PC-3 (cell line): Measurements from ENCODE around the gene TC2N. TPM values are rescaled to one million over a fixed set of nuclear protein-coding genes. Genes with fewer than 3 reads are reported as not detected.

Source experiments
- ATAC-seq: fragments of 200-7000 bp; cut with Tn5 transposase; 2 replicates; pipeline ENCODE4 v1.9.1; 2020; ENCODE audit warnings: mild to moderate bottlenecking, moderate library complexity
- BruUV-seq: library from RNA; stranded (reverse); fragments of 400-500 nt; replicated peaks from 2 replicates; lab custom pipeline; 2021; lab: Mats Ljungman, UMichigan
- CTCF ChIA-PET: fragments of 300-600 bp; sonication (Branson Sonifier 250); formaldehyde crosslinking; loops from one replicate; lab custom pipeline; 2022; ENCODE audit warnings: antibody characterized with exemption; lab: Charles Lee
- POLR2A ChIA-PET: fragments of 300-600 bp; sonication (Branson Sonifier 250); formaldehyde crosslinking; loops from one replicate; lab custom pipeline; 2022; ENCODE audit warnings: antibody characterized with exemption; ENCODE audit not compliant: unreplicated experiment; lab: Charles Lee
- DNase-seq: peaks from one replicate; pipeline ENCODE4 v3.0.0-alpha.2; 2015
- H2AFZ ChIP-seq: fragments of 300-600 bp; sonication (generic); 2 replicates; pipeline ENCODE4 v1.6.0; 2016; ENCODE audit warnings: antibody characterized with exemption, low read length
- H3F3A ChIP-seq: fragments of 300-600 bp; sonication (generic); one replicate; pipeline ENCODE4 v1.6.0; 2017; ENCODE audit warnings: antibody characterized with exemption, low read length, control low read depth, mild to moderate bottlenecking; ENCODE audit not compliant: unreplicated experiment
- H3K27ac ChIP-seq: fragments of 300-600 bp; sonication (generic); 2 replicates; pipeline ENCODE4 v1.5.1; 2016; ENCODE audit warnings: mild to moderate bottlenecking, low read length
- H3K27me3 ChIP-seq: fragments of 300-600 bp; sonication (generic); 2 replicates; pipeline ENCODE4 v1.6.1; 2016; ENCODE audit warnings: low read length, mixed read lengths
- H3K36me3 ChIP-seq: fragments of 300-600 bp; sonication (generic); 2 replicates; pipeline ENCODE4 v1.6.1; 2016; ENCODE audit warnings: low read depth, mixed run types, low read length, mixed read lengths
- H3K4me1 ChIP-seq: fragments of 300-600 bp; sonication (generic); 2 replicates; pipeline ENCODE4 v1.5.1; 2016; ENCODE audit warnings: low read length; ENCODE audit not compliant: insufficient read depth
- H3K4me2 ChIP-seq: fragments of 300-600 bp; sonication (generic); 2 replicates; pipeline ENCODE4 v1.6.0; 2016; ENCODE audit warnings: low read length
- H3K4me3 ChIP-seq: fragments of 300-600 bp; sonication (generic); 2 replicates; pipeline ENCODE4 v1.5.1; 2016; ENCODE audit warnings: mild to moderate bottlenecking, low read length, mixed read lengths
- H3K79me2 ChIP-seq: fragments of 300-600 bp; sonication (generic); 2 replicates; pipeline ENCODE4 v1.6.1; 2017; ENCODE audit warnings: low read length, mixed read lengths
- H3K9ac ChIP-seq: fragments of 300-600 bp; sonication (generic); 2 replicates; pipeline ENCODE4 v1.6.0; 2016; ENCODE audit warnings: mild to moderate bottlenecking, low read length
- H3K9me2 ChIP-seq: fragments of 300-600 bp; sonication (generic); replicated peaks from 2 replicates; pipeline ENCODE4 v1.6.1; 2016; ENCODE audit warnings: mixed run types, low read length, mixed read lengths
- H3K9me3 ChIP-seq: fragments of 300-600 bp; sonication (generic); 2 replicates; pipeline ENCODE4 v1.6.1; 2016; ENCODE audit warnings: low read length, mixed read lengths
- H4K20me1 ChIP-seq: fragments of 300-600 bp; sonication (generic); 2 replicates; pipeline ENCODE4 v1.6.1; 2016; ENCODE audit warnings: low read length, mixed read lengths
- EZH2 ChIP-seq: fragments of 300-600 bp; sonication (generic); IDR thresholded peaks from one replicate; pipeline ENCODE4 v1.6.1; 2017; ENCODE audit warnings: antibody characterized with exemption, mild to moderate bottlenecking, low read length; ENCODE audit not compliant: unreplicated experiment
- EZH2phosphoT487 ChIP-seq: fragments of 300-600 bp; sonication (generic); IDR thresholded peaks from 2 replicates; pipeline ENCODE4 v1.6.1; 2018; ENCODE audit warnings: mild to moderate bottlenecking, antibody characterized with exemption, low read length, borderline replicate concordance
- intact Hi-C: fragments of 100-400 bp; cut with micrococcal nuclease; formaldehyde crosslinking; loops from 2 replicates; pipeline ENCODE4 v1.9.0; 2023
- total RNA-seq: library from RNA; depleted of rRNA; stranded (reverse); fragments of >200 nt; gene quantifications from 2 replicates; pipeline ENCODE4 v1.2.3, GENCODE V29; 2014
- TF ChIP-seq, protein P1 (sequence below): fragments of 300-600 bp; sonication (generic); conservative IDR thresholded peaks from 2 replicates; pipeline ENCODE4 v1.5.1; 2017; ENCODE audit warnings: antibody characterized with exemption, low read depth, mild to moderate bottlenecking, low read length

Gene TC2N
- total RNA-seq, 1 experiment from 2014 or later: 6.2 TPM

DNA sequence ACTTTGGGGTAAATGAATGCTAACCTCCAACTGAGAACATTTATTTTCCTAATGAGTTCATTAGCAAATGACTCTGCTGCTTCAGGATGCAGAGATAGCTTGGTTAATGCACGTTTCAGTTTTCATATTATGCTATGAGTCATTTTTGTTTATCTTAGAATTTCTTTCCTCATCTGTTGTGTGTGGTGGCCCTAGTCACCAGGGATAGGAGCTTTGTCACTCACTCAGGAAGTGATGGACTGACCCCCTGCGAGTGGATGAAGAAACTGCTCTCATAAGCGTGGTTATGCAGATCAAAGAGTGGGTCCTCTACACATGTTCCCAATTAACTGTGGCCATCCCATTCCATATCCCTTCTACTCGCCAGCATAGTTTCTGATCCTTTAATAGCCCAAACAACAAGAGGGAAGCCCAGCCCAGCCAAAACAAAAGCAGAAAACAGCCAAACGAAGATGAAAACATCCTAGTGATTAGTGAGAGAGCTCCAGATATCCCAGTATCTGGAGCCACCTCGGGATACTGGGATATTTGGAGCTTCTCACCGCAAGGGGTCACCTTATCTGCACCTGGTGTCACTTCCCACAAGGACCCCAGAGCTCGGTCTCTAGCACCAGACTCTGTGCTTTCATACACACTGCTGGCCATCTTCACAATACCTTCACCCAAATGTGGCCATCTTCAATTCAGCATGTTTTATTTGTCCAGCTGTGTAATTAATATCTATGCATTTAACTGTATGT, 8.6 kb downstream of the TC2N start:
- peak; percentile 63 for DNase-seq
- TF ChIP-seq EZH2: no peak
- TF ChIP-seq, protein P1, sequence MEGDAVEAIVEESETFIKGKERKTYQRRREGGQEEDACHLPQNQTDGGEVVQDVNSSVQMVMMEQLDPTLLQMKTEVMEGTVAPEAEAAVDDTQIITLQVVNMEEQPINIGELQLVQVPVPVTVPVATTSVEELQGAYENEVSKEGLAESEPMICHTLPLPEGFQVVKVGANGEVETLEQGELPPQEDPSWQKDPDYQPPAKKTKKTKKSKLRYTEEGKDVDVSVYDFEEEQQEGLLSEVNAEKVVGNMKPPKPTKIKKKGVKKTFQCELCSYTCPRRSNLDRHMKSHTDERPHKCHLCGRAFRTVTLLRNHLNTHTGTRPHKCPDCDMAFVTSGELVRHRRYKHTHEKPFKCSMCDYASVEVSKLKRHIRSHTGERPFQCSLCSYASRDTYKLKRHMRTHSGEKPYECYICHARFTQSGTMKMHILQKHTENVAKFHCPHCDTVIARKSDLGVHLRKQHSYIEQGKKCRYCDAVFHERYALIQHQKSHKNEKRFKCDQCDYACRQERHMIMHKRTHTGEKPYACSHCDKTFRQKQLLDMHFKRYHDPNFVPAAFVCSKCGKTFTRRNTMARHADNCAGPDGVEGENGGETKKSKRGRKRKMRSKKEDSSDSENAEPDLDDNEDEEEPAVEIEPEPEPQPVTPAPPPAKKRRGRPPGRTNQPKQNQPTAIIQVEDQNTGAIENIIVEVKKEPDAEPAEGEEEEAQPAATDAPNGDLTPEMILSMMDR: peak; percentile 54

GRCh38 chr14:91857614-91858013, 9.7 kb downstream of the TC2N start:
- CTCF ChIA-PET: no interaction called here
- H3K9me3 ChIP-seq: no peaks in the 10 kb centered on the region
- no peak overlapping the region for H3K4me3 ChIP-seq
- H3F3A ChIP-seq: no peaks in the 10 kb centered on the region
- H3K27me3 ChIP-seq: peaks cover 33% of the 10 kb centered on the region; the same call in 1 of the 2 replicates
- H2AFZ ChIP-seq: no peak overlapping the region
- H3K79me2 ChIP-seq: no peaks in the 10 kb centered on the region
- H3K9ac ChIP-seq: no peak overlapping the region
- POLR2A ChIA-PET: no interaction called here
- no peak for ATAC-seq
- no peak for DNase-seq
- H3K9me2 ChIP-seq: no peaks in the 10 kb centered on the region
- no peak overlapping the region for H3K4me2 ChIP-seq
- peaks cover 3% of the 10 kb centered on the region; the same call in 1 of the 2 replicates for H3K4me1 ChIP-seq
- no peaks in the 10 kb centered on the region for H4K20me1 ChIP-seq
- no peaks in the 10 kb centered on the region for H3K36me3 ChIP-seq
- intact Hi-C loops: no loop called here
- no TSS peak for BruUV-seq
- H3K27ac ChIP-seq: no peak overlapping the region
- TF ChIP-seq EZH2 (no peak), EZH2phosphoT487 (no peak)
- TF ChIP-seq, protein P1: no peak

More for the DNA sequence above, 8.6 kb downstream of the TC2N start:
- Histone ChIP-seq H3F3A (no peaks in the 10 kb centered on the region), H3K4me3 (no peak overlapping the region), H3K9ac (no peak overlapping the region), H3K27me3 (peaks cover 29% of the 10 kb centered on the region; the same call in 1 of the 2 replicates), H2AFZ (no peak overlapping the region), H3K4me1 (peaks cover 3% of the 10 kb centered on the region; the same call in 1 of the 2 replicates), H3K79me2 (no peaks in the 10 kb centered on the region), H3K9me3 (no peaks in the 10 kb centered on the region), H3K4me2 (no peak overlapping the region), H3K27ac (no peak overlapping the region), H4K20me1 (no peaks in the 10 kb centered on the region), H3K9me2 (no peaks in the 10 kb centered on the region), H3K36me3 (no peaks in the 10 kb centered on the region)
- intact Hi-C loops: no loop called here
- ATAC-seq: peak; percentile 74
- BruUV-seq: no TSS peak
- CTCF ChIA-PET: no interaction called here
- POLR2A ChIA-PET: interaction anchor here (0.5 to 0.6 kb wide), 2 partner anchors 21 to 52 kb away, joined by 3 to 4 read pairs; no protein-coding TSS in a partner anchor

DNA sequence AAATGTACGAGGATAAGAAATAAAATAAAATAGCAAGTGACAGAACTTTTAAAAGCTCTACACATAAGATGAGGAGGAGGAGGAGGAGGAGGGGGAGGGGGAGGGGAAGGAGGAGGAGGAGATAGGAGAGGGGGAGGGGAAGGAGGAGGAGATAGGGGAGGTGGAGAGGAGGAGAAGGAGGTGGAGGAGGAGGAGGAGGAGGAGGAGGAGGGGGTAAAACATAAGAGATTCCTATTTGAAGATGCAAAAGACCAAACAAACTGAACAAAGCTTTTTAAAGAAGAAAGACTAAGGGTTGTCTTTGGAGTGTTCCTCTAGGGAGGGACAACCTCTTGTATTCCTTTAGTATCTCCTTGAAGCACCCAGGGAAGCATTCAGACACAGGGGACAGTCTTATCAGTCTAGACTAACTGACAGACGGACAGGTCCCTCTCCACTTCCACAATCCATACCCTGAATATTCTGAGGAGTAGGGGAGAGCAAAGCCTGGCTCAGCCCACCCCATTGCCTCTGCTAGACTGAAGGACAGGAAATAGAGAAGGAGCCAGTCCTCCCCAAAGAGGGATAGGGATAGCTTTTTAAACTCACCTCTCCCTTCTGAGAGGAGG, 12.9 kb downstream of the TC2N start:
- TF ChIP-seq EZH2 (no peak), EZH2phosphoT487 (no peak)
- TF ChIP-seq, protein P1: no peak
- Histone ChIP-seq H3F3A (no peaks in the 10 kb centered on the region), H3K79me2 (no peaks in the 10 kb centered on the region), H3K9me2 (no peaks in the 10 kb centered on the region), H3K9ac (no peak overlapping the region), H3K36me3 (no peaks in the 10 kb centered on the region), H3K27me3 (peaks cover 37% of the 10 kb centered on the region), H2AFZ (no peak overlapping the region), H3K4me1 (peaks cover 3% of the 10 kb centered on the region; the same call in 1 of the 2 replicates), H4K20me1 (no peaks in the 10 kb centered on the region), H3K4me2 (no peak overlapping the region), H3K4me3 (no peak overlapping the region), H3K27ac (no peak overlapping the region), H3K9me3 (no peaks in the 10 kb centered on the region)
- intact Hi-C loops: no loop called here
- ChIA-PET CTCF (no interaction called here), POLR2A (no interaction called here)
- ATAC-seq (no peak), DNase-seq (no peak)
- no TSS peak for BruUV-seq
